ENCODE data around the gene RBM20.

GRCh38 chr10:110737886-110738634 is 93.9 kb downstream of the RBM20 start:
- no peak for TF ChIP-seq CTCF (conservative IDR thresholded peaks at IDR 0.05)
- TF ChIP-seq EZH2 (IDR thresholded peaks at IDR 0.05; ENCODE audit: low read depth): no peak

Data from PC-9 (cell line).